Esophagus mucosa (tissue), 1 donor: ENCODE data around the gene KRTAP1-5. TPM values are rescaled to one million over a fixed set of nuclear protein-coding genes. Genes with fewer than 3 reads are reported as not detected.
A peak's percentile ranks its signal among the peaks of the same experiment; 100 is the strongest.
"Not testable (repeated sequence)": the region's sequence is repeated elsewhere in the genome, so short reads cannot be mapped to it uniquely, and the experiment has no call there.

Experiments
- ATAC-seq: fragments of 200-7000 bp; cut with Tn5 transposase; one replicate; pipeline ENCODE4 v1.9.1; 2020
- total RNA-seq: library from RNA; stranded (reverse); gene quantifications from one replicate; pipeline ENCODE4 v1.2.4, GENCODE V29; 2023
- donor health status: DM: yes; HTN: yes; CAD: no.

Gene KRTAP1-5
- total RNA-seq, 1 donor from 2014 or later: not detected

DNA sequence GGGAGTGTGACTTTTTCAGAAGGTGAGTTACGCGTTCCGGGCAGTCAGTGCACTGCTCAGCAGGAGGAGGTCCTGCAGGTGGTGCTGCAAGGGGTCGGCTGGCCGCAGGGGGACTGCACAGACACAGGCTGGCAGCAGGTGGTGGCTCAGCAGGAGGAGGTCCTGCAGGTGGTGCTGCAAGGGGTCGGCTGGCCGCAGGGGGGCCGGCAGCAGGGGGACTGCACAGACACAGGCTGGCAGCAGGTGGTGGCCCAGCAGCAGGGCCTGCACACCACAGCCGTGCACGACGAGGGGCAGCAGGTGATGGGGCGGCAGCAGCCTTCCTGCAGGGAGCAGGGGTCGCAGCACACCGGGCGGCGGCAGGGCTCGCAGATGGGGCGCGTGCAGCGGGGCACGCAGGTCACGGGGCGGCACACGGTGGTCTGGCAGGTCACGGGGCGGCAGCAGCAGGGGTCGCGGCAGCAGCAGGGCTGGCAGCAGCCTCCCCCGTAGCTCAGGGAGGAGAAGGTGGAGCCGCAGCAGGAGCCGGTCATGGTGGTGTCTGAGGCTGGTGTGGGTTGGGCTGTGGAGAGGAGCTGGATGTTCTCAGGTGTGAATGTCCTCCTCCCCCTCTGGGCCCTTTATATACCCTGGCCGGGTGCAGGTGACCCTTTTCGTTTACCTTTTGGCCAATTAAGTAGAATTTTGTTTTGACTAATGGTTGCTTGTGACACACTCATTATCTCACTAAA, 19.9 kb upstream of the KRTAP1-5 start, which contains the start of gene KRTAP2-1:
TSS of gene KRTAP2-1 (minus strand) at position 582 of the 731 bp plus-strand sequence. CDS start at position 533, 49 bp downstream.
- peak; percentile 10 for ATAC-seq

DNA sequence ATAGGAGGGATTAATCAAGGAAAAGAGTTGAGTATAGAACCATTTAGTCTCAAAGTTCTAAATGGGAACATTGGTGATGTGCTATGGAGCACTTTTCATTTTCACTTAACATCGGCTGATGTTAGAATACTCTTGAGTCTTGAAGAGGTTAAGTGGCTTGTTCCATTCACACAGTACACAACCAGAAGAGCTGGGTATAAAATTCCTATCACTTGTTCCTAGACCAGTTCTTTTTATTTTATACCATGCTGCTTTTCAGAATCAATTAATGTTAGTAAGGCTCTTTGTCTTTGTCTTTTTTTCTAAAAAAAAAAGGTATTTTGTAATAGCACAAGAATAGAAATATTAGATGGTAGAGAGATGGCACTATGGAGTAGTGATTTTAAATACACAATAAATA, 15.9 kb upstream of the KRTAP1-5 start:
- no peak for ATAC-seq

DNA sequence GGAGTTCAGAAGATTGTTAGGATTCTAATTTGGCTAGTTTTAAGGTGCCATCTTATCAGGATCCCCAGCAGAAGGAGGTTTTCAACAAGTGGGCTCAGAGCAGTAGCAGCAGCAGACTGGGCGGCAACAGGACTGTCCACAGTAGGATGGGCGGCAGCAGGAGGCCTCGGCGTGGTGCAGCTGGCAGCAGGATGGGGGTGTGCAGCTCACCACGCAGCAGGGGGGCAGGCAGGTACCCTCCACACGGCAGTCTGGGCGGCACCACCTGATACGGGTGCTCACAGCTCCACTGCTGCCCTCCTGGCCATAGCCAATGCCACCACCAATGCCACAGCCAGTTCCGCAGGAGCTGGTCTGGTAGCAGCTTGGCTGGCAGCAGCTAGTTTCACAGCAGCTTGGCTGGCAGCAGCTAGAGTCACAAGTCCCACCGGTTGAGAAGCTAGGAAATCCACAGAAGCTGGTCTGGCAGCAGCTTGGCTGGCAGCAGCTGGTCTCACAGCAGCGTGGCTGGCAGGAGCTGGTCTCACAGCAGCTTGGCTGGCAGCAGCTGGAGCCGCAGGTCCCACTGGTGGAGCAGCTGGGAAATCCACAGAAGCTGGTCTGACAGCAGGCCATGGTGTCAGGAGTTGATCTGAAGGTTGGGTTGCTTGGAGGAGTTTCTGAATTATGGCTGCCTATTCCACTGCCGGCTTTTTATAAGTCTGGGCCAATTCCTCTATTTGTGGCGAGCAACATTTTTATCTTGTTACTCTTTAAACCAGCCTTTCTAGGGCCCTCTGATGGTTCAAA, 14.0 kb upstream of the KRTAP1-5 start, which contains the start of gene KRTAP1-1:
TSS of gene KRTAP1-1 (minus strand) at position 668 of the 789 bp plus-strand sequence. CDS start at position 615, 53 bp downstream.
- ATAC-seq: peak; percentile 39

DNA sequence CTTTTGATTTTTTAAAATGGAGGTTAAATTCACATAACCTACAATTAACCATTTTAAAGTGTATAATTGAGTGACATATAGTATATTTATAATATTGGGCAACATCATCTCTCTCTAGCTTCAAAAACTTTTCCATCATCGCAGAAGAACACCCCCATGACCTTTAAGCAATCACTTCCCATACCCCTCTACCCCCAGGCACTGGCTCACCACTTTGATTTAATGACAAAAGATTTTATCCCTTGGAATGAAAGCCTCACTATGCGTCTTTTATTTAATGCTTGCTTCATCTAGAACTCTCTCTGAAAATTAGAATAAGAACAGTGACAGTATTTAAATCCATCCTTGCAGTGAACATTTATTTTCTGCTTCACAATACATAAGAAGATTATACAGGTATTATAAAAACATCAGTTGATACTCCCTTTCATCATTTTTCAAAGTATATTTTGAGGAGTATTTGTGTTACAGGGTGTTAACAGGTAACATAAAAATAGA, 10.9 kb upstream of the KRTAP1-5 start:
- ATAC-seq: no peak

DNA sequence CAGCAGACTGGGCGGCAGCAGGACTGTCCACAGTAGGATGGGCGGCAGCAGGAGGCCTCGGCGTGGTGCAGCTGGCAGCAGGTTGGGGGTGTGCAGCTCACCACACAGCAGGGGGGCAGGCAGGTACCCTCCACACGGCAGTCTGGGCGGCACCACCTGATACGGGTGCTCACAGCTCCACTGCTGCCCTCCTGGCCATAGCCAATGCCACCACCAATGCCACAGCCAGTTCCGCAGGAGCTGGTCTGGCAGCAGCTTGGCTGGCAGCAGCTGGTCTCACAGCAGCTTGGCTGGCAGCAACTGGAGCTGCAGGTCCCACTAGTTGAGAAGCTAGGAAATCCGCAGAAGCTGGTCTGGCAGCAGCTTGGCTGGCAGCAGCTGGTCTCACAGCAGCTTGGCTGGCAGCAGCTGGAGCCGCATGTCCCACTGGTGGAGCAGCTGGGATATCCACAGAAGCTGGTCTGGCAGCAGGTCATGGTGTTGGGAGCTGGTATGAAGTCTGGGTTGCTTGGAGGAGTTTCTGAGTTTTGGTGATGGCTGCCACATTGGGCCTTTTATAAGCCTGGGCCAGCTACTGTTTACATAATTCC, 7.4 kb upstream of the KRTAP1-5 start, which contains the start of gene KRTAP1-3:
TSS of gene KRTAP1-3 (minus strand) at position 529 of the 590 bp plus-strand sequence. CDS start at position 476, 53 bp downstream.
- ATAC-seq: not testable (repeated sequence)

DNA sequence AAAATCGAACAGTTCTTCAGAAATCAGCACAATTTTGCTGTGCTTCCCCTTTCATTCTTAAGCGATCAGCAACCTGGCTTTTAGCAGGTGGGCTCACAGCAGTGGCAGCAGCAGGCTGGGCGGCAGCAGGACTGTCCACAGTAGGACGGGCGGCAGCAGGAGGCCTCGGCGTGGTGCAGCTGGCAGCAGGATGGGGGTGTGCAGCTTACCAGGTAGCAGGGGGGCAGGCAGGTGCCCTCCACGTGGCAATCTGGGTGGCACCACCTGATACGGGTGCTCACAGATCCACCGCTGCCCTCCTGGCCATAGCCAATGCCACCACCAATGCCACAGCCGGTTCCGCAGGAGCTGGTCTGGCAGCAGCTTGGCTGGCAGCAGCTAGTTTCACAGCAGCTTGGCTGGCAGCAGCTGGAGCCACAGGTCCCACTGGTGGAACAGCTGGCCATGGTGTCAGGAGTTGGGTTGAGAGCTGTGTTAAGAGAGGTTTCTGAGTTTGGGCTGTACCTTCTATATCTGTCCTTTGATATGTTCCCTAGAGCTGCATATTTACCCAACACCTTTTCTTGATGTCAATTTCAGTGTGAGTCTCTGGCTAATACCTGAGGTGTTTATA, 2.7 kb upstream of the KRTAP1-5 start, which contains the start of gene KRTAP1-4:
TSS of gene KRTAP1-4 (minus strand) at position 563 of the 613 bp plus-strand sequence. CDS start at position 446, 117 bp downstream.
- ATAC-seq: no peak

DNA sequence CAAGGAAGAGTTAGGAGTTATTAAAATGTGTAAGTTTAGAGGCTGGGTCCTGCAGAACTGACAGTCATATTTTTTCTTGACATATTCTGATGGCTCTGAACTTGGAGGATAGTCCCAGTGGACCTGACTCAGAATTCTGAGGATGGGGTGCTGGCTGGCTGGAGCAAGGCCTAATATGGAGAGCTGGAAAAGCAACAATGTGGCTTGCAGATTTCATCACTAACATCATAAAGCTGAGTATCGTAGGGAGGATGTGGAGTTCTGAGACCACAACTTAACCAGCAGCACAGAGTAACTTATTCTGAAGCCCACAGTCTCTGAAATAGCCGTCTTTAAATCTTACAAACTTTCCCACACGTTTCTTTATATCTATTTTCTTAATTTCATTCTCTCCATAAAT, 2.3 kb downstream of the KRTAP1-5 start:
- ATAC-seq: no peak

DNA sequence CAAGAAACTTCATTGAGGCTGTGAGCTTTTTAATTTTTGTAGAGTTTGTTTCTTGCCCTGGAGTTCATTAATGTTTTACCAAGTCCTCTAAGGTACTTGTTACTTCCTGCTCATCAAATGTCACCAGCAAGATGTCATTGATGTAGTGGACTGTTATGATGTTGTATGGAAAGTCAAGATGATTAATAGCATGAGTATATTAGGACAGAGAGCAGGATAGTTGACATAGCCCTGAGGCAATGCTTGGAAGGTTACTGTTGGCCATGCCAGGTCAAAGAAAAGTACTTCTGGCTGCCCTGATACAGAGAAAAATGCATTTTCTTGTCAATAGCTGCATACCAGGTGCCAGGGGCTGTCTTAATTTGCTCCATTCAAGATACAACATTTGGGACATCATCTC, 6.7 kb downstream of the KRTAP1-5 start:
- ATAC-seq: no peak

DNA sequence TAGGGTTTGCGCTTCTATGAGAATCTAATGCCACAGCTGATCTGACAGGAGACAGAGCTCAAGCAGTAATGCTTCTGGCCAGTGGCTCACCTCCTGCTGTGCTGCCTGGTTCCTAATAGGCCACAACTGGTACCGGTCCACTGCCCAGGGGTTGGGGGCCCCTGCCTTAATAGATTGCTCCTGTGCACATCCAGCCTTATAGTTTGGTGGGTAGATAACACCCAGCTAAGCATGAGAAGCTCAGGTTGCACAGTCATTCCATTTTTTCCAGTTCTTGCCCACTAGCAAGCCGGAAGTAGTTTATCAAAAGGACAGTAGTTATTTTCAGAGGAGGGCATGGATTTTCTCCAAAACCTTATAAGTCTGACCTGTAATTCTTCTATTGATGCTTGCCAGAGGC, 7.6 kb downstream of the KRTAP1-5 start:
- no peak for ATAC-seq

DNA sequence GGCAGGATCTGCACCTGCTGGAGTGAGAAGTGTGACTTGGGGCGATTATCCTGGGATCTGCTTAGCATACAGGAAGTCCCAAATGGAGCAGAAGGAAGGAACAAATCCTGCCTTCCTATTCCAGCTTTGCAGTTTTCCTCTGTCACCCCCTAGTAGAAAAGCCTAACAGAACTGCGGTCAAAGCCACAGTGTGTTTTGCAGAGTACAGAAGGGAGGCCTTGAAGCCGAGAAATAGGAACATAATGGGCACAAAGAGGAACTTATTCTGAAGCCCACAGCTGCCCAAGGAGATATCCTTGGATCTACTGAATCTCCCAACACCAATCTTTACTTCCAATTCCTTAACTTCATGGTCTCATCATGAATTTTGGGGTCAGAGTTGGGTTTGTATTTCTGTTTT, 8.5 kb downstream of the KRTAP1-5 start:
- no peak for ATAC-seq

DNA sequence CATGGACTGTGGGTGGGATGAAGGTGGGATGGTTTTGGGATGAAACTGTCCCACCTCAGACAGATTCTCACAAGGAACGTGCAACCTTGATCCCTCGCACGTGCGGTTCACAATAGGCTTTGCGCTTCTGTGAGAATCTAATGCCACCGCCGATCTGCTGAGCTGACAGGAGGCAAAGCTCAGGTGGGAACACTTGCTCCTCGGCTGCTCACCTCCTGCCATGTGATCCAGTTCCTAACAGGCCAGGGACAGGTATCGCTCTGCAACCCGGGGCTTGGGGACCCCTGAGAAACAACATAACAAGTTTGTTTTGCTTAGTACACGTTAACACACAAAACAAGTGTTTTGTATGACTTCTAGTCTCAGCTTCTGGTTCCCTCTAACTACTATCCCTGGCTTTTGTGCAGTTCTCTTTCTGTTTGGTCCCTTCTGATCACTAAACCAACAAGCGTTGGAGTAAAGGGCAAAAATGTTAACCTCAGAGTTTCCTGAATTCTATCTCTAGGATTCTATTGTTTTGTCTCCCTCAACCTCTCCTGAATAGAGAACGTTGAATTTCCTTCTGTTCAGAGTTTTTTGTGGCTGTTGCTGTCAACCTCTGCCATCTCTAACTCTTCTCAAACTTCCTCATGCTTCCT, 10.3 kb downstream of the KRTAP1-5 start:
- ATAC-seq: no peak

DNA sequence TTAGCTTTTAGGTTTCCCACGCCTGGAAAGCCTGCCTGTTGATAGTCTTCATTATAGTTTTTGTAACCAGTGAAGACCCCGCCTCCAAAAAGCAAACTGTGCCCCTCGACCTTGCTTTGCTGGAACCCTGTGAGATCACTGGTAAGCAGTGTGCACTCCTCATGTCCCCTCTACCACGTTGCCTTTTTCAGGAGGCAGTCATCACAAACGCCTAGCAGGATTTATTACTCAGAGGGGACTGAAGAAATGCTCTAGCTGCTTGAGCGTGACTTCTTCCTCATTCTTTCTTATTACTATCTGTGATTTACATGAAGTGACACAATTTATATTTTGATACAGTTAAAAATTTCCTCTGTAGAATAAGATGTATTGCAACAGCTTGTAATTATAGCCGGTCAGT, 11.6 kb downstream of the KRTAP1-5 start:
- ATAC-seq: no peak

DNA sequence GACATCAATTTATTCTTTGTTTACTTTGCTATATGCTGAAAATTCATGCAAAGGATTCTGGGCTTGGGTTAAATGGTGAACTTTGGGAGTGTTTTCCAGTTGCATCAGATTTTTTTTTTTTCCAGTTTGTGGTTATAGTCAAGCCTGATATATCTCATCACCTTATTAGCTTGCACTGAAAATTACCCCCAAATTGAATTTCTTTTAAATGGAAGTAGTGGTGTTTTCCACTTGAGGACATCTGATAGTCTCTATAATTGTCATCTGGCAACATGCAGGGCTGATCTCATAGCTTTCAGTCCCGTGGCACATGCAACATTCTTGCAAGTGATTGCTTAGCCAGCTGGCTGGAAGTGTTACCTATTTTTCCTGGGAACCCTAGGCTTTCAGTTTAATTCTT, 13.4 kb downstream of the KRTAP1-5 start:
- no peak for ATAC-seq

DNA sequence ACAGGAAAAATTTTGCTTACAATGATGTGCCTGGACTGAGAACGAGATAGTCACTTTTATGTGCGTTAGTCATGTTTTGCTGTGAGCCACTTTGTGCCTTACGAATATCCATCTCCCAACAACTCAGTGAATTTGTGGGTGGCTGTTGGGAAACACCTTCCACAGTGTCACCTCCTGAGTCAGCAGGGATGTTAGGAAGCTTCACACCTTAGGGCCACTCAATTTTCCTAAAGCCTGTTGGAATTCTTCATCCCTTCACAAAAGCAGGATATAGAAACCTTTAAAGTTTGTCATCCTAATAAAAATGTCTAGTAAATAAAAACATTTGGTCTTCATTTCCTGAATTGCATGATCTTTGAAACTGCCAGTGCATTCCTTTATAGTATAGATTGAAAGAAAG, 13.8 kb downstream of the KRTAP1-5 start:
- ATAC-seq: no peak

DNA sequence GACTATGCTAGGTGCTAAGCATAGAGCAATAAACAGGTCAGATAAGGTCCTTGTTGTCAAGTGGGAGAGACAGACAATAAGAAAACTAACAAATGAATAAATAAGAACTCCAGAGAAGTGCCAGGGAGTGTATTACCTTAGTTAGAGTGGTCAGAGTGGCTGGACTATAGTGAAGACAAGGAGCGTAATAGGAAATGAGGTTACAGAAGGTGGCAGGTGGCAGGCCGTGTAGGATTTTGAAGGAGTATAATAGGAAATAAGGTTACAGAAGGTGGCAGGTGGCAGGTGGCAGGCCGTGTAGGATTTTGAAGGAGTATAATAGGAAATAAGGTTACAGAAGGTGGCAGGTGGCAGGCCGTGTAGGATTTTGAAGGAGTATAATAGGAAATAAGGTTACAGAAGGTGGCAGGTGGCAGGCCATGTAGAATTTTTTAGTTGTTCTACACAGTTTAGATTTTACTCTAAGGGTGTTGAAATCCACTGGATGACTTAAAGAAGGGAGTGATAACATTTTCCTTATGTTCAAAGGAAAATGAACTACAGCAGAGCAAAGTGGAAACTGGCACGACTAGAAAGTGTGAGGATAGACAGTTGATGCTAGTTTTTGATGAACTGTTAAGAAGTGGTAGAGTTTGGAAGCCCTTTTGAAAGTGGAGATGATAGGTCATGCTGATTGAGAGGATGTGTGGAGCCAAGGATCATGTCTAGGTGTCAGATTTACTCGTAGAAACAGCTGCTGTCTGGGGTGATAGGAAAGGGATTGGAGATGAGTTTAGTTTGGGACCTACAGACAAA, 14.5 kb downstream of the KRTAP1-5 start:
- ATAC-seq: no peak

DNA sequence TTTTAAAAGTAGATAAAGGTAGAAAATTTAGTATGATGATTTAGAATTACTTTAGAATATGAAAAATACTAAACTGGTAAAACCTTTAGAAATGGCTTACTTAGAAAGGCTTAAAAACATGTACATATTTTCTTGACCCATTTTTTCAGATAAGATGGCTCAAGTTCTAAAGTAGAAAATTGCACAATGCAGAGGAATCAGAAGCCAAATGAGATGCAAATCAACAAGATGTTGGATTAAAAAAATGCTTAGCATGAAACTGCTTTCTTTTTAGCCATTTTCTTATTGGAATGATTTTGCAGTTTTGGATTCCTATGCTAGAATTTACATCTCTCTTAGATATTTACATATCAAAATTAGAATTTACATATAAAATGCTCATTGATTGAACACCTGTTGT, 16.6 kb downstream of the KRTAP1-5 start:
- ATAC-seq: no peak

DNA sequence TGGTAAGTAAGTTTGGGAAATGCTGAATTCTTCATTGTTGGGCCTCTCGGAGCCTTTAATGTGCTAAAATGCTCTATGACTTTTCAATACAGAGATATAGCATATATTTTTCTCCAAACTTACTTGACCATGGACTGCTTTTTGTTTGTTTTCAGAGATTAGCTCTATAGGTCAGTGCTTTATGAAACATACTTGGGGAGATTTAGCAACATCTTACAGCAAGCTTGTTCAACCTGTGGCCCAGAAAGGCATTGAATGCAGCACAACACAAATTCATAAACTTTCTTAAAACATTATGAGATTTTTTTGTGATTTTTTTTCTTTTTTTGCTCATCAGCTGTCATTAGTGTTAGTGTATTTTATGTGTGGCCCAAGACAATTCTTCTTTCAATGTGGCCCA, 17.1 kb downstream of the KRTAP1-5 start:
- no peak for ATAC-seq

DNA sequence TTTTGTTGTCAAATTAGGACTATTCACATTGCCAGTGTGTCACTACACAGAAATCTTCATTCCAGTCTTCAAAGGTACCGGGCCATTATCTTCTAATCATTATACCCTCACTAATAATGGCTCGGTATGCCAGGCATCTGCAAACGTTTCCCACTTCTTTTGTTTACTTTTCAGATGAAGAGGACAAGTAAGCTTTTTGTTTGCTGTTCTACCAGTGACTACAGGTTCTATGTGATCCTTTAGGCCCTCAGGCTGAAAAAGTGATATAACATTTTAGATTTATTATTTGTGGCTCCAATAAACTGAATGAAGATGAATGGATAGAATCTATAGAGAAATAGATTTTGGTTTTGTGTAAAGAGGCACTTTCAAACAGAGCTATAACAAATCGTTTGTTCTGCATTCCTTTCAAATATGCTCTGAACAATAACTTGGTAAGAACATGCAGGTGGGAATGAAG, 17.7 kb downstream of the KRTAP1-5 start:
- ATAC-seq: no peak

DNA sequence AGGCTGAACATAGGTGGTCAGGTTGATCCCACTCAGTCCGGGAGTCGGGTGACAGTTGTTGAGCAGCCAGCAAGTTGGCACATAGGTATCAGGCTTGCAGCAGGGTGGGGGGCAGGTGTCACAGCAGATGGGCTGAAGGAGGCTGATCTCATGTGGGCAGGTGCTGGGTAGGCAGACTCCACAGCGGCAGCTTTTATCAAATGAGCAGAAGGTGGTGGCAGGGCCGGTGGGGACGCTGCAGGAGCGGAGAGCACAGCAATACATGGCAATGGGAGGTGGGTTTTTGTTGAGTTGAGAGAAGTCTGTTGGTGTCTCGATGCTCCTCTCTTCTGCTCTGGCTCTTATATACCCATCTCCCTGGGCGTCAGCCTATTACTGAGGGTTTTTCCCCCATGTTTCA, 18.2 kb downstream of the KRTAP1-5 start, which contains the start of gene KRTAP3-1:
TSS of gene KRTAP3-1 (minus strand) at position 318 of the 400 bp plus-strand sequence. CDS start at position 264, 54 bp downstream.
- no peak for ATAC-seq

DNA sequence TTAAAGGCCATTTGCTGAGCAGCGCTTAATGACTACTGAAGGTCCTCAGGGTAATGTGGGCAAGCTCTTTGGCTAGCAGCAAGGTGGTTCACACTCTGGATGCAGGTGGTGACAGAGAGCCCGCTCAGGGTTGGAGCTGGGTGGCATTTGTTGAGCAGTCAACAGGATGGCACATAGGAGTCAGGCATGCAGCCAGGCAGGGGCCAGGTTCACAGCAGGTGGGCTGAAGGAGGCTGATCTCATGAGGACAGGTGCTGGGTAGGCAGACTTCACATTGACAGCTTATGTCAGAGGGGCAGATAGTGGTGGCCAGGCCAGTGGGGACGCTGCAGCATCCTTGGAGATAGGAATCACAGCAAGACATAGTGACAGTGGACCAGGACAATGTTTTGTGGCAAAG, 22.6 kb downstream of the KRTAP1-5 start:
- ATAC-seq: no peak

DNA sequence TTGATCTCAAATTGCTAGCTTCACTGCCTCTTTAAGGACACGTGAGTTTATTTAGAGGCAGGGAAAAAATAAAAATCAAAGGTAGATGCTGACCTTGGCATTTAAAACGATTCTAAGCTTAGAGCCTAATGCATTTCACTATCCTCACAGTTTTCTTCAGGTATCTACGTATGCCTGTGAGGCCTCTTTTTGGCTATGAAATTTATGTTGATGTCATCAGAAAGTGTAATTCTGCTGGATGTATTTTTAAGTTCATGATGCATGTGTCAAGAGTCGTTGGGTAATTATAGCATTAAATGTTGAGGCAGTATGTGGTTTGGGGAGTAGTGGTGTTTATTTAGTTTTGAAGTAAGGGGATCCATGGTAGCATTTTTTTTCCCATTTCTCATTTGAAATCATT, 23.1 kb downstream of the KRTAP1-5 start:
- ATAC-seq: no peak
